NCI-H2107 treated with DMSO at 0.1 percent for 48 hours (cell line): ENCODE results near the gene CYP46A1.
"Not testable (repeated sequence)": the region's sequence is repeated elsewhere in the genome, so short reads cannot be mapped to it uniquely, and the experiment has no call there.

Experiments
- DNase-seq: peaks from one replicate; lab custom pipeline; 2025; ENCODE audit not compliant: unreplicated experiment; lab: John Stamatoyannopoulos, UW

The CYP46A1 gene

DNA sequence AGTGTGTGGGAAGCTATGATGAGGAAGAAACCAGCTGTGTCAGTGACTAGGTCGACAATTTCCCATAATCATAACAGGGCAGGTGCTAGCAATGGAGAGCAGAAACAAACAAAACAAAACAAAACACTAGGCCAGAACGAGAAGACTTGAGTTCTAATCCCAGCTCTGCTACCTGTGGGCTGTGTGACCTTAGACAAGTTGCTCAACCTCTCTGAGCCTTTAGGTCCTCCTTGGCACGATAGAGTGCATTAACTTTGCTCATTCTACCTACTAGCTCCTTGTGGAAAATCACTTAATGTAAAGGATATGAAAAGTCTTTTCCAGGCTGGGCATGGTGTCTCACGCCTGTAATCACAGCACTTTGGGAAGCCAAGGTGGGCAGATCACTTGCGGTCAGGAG is 27.9 kb upstream of the CYP46A1 start:
- DNase-seq, result no peak

DNA sequence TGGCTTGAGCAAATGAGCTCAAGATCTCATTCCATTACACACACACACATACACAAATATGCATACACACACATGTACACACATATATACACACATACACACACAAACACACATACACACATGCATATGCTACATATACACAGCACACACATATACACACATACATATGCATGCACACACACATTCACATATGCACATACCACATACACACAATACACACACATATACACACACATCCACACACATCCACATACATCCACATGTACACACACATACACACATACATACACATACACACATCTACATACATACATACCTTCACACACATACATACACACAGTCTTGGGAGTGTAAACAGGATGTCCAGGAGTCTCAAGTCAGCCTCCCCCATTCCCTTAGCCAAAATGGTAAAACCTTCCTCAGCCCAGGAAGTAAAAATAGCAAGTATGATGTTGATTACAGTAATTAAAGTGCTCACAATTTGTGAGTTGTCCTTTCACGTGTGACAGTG is 26.4 kb upstream of the CYP46A1 start:
- no peak for DNase-seq

DNA sequence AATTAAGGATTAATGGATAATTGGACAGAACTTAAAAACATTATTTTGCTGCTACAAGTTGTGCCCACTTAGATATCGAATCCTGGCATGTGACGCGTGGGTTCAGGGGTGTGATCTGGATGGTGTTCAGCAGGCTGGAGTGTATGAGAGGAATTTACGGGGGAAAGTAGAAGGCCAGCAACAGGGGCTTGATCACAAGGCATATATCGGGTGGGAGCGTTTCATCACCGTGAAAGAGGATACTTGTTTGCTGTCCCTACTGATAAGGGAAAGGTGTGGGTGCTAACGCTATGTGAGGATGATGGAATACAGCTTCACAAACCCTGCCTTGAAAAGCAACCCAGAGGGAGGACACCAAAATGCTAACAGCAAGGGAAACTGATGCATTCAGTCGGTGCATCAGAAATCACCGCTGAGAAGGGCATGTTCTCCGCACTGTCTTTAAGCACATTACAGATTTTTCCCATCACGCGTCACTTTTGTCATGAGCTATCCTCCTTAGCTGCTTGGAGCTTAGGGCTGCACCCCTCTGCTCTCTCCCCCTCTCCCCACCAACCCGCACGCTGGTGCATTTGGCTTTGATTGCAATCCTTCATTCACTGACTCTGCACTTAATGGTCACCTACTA is 25.8 kb upstream of the CYP46A1 start:
- no peak for DNase-seq

DNA sequence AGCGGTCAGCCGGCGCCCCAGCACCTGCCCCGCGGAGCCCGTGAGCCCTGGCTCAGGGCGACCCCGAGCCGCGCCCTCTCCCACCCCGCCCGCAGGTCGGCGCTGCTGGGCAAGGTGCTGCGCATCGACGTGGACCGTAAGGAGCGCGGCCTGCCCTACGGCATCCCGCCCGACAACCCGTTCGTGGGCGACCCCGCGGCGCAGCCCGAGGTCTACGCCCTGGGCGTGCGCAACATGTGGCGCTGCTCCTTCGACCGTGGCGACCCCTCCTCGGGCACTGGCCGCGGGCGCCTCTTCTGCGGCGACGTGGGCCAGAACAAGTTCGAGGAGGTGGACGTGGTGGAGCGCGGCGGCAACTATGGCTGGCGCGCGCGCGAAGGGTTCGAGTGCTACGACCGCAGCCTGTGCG is 24.8 kb upstream of the CYP46A1 start:
- no peak for DNase-seq

DNA sequence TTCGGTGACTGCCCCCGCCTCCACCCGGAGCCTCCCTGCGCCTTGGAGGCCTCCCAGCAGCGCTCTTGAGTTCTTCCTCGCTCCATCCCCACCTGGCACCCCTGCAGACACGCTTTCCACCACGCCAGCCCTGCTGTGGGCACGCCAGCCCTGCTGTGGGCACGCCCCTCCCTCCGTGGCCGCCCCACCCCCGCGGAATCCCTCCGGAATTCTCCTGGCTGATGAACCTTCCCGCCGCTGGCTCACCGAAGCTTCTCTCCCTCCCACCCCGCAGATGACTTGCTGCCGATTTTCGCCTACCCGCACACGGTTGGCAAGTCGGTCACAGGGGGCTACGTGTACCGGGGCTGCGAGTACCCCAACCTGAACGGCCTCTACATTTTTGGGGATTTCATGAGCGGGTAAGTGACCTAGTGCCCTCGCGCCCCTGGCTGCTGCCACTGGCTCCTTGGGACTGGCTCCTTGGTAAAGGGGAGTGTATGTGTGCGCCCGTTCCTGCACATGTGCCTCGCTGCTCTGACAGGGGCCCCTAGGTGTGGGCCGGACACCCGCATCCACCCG is 24.0 kb upstream of the CYP46A1 start:
- no peak for DNase-seq

DNA sequence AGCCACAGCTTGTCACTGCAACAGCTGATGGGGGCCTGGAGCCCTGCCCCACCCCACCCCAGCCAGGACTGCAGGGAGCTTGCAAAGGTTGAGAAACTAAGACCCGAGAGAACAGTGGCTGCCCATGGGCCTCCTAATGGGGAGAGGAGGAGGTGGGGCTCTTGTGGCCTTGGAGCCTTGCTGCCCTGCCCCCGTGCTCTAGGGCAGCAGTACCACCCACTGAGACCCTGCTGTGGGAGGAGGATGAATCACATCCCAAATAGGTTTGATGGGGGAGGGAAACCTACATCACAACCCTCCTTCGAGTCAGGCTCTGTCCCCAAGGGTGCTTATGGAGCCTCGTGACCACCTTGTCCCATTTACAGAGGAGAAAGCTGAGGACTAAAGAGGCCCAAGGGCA is 23.3 kb upstream of the CYP46A1 start:
- DNase-seq, result no peak

DNA sequence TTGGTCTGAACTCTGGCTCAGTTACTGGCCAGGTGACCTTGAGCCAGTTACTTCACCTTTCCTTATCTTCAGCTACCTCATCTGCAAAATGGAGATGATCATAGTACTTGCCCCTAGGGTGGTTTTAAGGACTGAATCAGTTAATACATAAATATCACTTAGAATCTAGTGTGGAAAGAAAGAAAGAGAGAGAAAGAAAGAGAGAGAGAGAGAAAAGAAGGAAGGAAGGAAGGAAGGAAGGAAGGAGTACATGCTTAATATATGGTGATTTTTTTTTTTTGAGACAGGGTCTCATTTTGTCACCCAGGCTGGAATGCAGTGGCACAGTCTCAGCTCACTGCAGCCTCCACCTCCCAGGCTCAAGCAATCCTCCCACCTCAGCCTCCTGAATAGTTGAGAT is 22.9 kb upstream of the CYP46A1 start:
- DNase-seq, result not testable (repeated sequence)

DNA sequence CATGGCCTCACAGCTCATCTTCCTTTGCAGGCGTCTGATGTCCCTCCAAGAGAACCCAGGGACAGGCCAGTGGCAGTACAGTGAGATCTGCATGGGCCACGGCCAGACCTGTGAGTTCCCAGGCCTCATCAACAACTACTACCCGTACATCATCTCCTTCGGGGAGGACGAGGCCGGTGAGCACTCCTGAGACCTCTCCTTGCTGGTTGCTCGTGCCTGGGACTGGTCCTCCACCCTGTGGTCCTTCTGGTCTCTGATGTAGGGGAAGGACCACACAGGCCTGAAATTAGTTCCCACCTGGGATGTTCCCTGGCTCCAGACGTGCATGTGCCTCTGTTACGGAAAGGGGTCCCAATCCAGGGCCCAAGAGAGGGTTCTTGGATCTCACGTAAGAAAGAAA is 21.3 kb upstream of the CYP46A1 start:
- no peak for DNase-seq

DNA sequence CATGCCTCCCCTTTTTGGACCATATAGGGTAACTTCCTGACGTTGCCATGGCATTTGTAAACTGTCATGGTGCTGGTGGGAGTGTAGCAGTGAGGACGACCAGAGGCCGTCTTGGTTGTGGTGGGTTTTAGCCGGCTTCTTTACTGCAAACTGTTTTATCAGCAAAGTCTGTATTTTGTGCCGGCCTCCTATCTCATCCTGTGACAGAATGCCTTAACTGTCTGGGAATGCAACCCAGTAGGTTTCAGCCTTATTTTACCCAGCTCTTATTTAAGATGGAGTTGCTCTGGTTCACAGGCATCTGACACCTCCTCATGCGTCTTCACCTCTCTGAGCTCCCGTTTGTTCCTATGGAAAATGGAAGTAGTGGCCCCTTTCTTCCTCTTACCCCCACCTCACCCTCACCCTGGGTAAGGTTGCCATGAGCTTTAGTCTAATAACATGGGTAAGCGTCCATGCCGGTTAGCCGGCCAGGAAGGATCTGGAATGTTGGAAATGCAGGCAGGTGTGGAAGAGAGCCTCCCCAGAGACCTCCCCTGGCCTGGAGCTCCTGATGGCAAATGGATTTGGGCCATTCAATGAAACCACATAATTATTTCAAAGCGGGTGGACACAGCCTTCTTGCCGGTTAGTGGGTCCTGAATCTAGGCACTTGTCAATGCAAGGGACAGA is 20.6 kb upstream of the CYP46A1 start:
- no peak for DNase-seq

DNA sequence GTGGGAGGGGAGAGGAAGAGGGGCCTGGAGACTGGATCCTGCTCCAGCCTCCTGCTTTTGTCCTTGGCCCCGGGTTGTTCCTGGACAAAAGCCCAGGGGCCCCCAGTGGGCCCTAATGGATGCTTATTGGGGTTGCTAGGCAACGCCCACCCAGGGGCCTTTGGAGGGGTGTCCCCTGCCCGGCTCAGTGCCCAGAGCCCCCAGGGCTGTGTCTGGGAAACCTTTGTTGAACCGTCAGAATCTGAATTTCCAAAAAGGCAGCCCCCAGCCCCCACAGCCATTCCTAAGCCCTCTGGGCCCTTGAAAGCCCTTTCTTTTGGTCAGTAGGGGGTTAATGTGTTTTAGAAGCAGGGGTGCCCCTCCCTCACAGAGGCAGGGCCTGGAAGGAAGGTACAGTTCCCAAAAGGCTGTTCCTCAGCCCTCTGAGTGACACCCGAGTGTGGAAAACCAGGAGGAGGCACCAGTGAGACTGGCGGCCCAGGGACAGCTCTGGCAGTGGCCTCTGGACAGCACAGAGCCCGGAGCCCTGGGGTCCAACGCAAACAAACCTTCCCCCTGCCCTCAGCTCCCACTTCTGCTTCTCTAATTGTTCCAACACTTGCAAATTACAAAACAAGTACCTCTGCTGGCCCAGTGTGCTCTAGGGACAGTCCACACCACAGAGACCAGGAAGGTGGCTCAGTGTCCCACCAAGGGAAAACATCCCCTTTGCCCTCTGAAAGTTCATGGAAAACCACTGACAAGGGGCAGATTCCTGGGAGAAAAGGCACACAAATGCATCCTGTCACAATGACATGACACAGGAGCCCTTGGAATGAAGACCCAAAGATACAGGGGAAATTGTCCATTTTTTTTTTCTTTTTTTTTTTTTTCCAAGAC is 19.8 kb upstream of the CYP46A1 start:
- DNase-seq, result no peak

DNA sequence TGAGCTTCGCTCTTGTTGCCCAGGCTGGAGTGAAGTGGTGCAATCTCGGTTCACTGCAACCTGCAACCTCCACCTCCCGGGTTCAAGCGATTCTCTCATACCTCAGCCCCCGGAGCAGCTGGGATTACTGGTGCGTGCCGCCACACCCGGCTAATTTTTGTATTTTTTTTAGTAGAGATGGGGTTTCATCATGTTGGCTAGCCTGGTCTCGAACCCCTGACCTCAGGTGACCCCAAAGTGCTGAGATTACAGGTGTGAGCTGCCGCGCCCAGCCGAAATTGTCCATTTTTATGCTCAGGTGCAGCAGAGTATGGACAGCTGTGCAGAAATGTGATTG is 19.2 kb upstream of the CYP46A1 start:
- DNase-seq, result no peak

DNA sequence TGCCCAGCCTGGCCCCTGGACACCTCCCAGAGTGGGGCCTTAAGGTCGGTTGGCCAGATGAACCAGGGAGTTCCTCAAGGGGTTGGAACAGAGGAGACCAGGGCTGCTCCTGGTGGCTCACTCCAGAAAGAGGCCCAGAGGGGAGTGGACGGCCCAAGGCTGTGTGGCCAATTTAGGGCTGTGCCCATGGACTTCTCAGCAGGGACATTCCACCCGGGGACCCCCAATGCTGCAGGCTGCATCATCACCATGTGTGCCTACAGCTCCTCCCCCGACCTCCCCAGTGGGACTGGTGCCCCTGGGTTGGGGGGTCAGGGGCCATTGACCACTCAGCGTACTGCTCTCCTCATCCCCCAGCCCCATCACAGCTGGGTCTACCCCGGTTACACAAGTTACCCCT is 17.6 kb upstream of the CYP46A1 start:
- no peak for DNase-seq

DNA sequence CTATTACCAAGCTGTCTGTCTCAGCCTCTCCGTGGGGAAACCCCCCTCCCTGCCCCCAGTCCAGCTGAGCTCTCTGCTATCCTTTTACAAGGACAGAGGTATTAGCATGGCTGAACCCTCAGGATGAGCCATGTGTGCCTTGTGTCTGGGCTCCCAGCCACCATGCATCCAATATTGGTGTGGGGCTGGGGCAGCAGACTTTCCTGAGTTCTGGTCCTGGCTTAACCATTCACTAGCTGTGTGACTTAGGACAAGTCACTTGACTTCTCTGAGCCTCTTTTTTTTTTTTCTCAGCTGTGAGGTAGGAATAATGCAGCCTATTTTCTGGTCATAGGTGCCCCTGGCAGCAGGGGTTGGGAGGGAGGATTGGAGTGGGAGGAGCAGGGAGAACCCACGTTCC is 17.1 kb upstream of the CYP46A1 start:
- DNase-seq, result no peak

DNA sequence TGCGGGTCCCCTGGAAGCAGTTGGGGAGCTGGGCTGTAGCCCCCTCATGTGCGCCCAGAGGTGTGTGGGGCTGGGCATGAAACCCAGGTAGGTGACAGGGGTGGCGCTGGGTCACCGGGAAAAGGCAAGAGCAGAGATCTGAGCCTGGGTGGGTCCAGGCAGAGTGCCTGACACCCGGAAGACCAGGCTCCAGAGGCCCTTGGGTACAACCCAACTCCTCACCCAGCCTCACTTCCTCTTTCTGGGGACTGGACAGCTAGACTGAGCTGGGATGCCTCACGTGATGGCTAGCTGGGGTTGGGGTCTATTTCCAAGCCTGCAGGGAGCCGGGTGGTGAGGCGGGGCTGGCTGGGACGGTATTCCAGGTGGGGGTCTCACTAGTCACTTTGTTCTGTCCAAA is 16.3 kb upstream of the CYP46A1 start:
- DNase-seq, result no peak

DNA sequence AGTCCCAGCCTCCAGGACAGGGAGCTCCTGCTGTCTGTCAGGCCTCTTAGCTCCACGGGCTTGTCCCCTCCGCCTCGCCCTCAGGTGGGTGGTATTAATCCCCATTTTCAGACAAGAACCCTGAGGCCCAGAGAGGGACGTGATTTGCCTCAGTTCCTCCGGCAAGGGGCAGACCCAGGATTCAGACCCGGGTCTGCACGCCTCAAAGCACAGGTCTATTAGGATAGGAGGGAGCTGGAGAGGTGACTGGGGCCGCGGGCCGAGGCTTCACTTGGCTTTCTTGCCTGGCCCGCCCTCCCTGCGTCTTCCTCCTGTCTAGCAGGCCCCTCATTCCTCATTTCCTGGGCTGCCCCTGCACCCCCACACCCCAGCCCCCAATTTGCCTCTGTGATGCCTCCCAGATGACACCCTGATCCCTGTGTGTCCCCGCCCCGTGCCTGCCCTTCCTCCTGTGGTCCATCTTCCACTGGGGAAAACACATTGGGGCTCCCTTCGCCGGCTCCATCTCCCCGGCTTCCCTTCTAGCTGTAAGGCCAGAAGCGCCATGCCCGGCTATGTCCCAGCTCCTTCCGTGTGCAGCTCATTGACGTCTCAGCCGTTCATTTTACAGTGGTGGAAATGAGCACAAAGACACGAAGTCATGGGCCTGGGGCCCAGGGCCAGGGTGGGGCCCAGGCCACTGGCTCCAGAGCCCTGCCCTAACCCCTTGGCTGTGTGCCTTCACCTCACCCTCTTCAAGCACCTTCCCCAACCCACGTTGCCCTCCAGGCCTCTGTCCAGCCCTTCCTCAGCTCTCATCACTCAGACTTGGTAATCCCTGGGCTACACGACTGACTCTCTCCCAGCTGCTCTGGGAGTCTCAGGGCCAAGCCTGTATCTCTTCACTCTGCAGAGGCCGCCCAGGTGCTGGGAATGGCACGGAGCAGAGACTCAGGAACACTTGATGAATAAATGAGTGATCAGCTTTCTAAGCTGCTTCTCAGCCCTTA is 15.5 kb upstream of the CYP46A1 start:
- no peak for DNase-seq

DNA sequence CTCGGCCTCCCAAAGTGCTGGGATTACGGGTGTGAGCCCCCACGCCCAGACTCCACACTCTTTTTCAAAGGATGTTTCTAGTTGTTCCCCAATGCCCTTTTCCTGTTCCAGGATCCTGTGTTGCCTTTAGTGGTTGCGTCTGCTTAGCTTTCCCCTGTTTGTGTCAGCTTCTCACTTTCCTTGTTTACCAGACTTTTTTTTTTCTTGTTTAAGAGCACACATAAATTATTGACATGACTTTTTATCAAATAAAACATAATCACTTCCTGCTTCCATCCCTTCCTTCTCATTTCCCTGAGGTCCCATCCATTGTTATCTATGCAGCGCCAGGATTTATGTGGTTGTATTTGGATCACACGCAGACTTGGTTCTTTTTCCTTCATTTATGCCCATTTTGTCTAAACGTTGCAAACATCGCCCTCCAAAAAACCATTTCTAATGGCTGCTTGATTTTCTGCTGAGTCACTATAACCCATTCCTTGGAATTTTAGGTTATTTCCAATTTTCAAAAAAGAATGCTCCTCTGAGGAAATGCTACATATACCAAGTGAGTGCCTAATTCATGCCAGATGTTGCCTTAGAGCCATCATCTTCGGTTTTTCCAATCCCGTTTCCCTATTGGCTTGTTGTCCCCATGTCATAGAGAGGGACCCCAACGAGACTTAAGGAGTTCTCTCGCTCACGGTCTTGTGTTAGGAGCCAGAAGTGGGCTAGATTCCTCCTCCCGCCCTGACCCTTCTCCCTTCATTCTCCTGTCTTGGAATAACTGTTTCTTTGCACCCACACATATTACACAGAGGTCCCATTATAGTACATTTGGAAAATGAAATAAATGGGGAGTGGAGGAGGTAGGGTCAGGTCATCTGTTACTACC is 13.5 kb upstream of the CYP46A1 start:
- DNase-seq, result no peak

DNA sequence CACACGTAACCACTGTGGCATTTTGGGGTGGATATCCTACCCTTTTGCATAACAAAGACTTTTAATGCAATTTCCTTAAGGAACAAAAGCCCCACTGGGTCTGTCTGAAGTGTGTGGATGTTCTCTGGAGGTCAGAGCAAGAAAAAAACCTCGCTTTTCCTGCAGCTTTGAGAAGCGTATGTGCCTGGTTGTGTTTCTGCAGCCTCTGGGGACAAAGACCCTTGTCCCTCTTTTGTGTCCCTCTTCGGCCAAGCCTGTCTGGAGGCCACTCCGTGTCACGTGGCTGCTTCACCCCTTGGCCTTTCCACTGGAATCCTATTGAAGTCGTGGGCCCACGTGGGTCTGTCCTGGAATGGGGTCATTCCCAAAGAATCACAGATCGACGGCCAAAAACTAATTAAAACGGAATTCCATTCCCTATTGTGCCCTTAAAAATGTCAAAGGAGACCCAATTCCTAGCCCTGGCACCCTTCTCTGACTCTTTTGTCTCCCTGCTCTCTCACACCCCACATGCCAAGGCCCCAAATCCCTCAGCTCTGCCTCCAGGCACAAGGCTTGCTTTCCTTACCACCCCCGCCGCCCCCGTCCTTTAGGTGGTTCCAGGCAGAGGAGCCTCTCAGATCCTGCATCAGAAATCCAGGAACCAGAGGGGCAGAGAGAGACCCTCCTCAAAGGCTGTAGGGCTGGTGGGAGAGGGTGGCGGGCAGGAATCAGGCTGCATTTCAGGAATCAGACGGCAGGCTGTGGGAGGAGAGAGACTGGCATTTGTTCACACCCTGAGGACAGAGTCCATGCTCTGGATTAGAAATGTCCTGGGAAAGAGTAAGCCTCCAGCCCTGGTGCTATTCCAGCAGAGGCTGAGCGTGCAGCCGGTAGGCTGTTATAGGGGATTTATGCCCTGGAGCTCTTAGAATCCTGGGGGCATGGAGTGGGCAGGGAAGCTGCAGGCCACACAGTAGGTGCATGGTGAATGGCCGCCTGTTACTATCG is 12.6 kb upstream of the CYP46A1 start:
- no peak for DNase-seq

DNA sequence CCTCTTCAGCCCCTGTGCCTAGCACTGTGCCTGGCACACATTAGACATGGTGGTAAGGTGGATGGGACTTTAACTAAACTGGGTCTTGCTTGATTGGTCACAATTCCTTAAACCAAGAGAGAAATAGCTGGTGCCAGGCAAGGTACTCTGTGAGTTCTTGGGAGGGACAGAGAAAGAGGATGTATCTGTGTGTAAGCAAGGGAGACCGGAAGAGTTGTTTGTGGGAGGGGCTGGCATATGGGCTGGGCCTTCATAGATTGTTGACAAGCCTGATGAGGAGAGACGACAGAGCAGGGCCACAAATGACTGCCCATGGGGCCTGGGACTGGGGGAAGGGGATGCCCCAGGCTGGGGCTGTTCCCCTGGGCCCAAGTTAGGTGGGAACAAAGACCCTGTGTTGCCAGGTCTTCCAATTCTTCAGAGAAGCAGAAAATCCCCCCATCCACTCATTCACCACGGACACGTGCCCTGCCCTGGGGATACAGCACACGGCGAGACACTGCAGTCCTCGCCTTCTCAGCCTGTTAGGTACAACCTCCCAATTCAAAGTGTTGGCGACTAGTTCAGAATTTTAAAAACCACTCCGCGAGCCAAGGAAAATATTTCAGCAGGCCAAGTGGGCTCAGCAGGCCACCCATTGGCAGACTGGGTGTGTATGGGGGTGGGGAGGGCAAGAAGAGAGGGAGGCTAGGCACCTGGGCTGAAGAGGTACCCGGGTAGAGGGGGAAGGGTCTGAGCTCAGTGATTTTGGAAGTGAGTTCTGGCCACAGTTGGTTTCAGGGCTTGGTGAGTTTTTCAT is 11.4 kb upstream of the CYP46A1 start:
- DNase-seq, result no peak
